ENCODE results near the gene DNAH8. TPM values are rescaled to one million over a fixed set of nuclear protein-coding genes. Genes with fewer than 3 reads are reported as not detected.

Gene DNAH8
- total and polyA plus RNA-seq, 4 donors = 0.01 to 0.37 (median 0.11) TPM

- no peaks in the 10 kb centered on the region for H3K27me3 ChIP-seq (ENCODE audit: control insufficient read depth in 3 of 3, insufficient read depth in 3 of 3, low read length in 2 of 3)
- H3K36me3 ChIP-seq (ENCODE audit: control insufficient read depth in 4 of 4, insufficient read depth in 4 of 4, low read length in 4 of 4) = peaks cover 0 to 6% (median under 1%) of the 10 kb centered on the region in 4 donors
- H3K4me1 ChIP-seq (ENCODE audit: control insufficient read depth in 5 of 5, insufficient read depth in 5 of 5, low read length in 5 of 5) = peaks cover 0 to 4% (median 3%) of the 10 kb centered on the region in 5 donors
- ATAC-seq (ENCODE audit: insufficient read depth, low FRiP score) (no peak), DNase-seq (no peak)
- H3K4me3 ChIP-seq = no peak overlapping the region
- no peak overlapping the region for H3K27ac ChIP-seq (ENCODE audit: low read depth in 1 of 2, low read length in 1 of 2)
- TF ChIP-seq, protein P1, sequence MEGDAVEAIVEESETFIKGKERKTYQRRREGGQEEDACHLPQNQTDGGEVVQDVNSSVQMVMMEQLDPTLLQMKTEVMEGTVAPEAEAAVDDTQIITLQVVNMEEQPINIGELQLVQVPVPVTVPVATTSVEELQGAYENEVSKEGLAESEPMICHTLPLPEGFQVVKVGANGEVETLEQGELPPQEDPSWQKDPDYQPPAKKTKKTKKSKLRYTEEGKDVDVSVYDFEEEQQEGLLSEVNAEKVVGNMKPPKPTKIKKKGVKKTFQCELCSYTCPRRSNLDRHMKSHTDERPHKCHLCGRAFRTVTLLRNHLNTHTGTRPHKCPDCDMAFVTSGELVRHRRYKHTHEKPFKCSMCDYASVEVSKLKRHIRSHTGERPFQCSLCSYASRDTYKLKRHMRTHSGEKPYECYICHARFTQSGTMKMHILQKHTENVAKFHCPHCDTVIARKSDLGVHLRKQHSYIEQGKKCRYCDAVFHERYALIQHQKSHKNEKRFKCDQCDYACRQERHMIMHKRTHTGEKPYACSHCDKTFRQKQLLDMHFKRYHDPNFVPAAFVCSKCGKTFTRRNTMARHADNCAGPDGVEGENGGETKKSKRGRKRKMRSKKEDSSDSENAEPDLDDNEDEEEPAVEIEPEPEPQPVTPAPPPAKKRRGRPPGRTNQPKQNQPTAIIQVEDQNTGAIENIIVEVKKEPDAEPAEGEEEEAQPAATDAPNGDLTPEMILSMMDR (IDR thresholded peaks at IDR 0.05; ENCODE audit: control extremely low read depth, extremely low read depth) = no peak
- H3K9ac ChIP-seq (ENCODE audit: insufficient read depth in 1 of 2, low read length in 2 of 2) = no peak overlapping the region
- H3K9me3 ChIP-seq (ENCODE audit: control insufficient read depth in 4 of 4, insufficient read depth in 3 of 4, low read length in 3 of 4) = peaks cover 0 to 5% (median 0%) of the 10 kb centered on the region in 4 donors
- 70 to 74% methylated on average over 3 of the region's 3 CpGs for WGBS, 2 donors
Measured at GRCh38 chr6:38701551-38701950, 13.6 kb upstream of the DNAH8 start.

GRCh38 chr6:38702558-38703397, 12.3 kb upstream of the DNAH8 start, which contains the start of gene GLO1:
GLO1 (minus strand) TSS chr6:38703145; CDS start chr6:38703054, 91 bp downstream.
- H3K36me3 ChIP-seq (ENCODE audit: control insufficient read depth in 4 of 4, insufficient read depth in 4 of 4, low read length in 4 of 4) = peaks cover 0 to 6% (median under 1%) of the 10 kb centered on the region in 4 donors
- H3K9me3 ChIP-seq (ENCODE audit: control insufficient read depth in 4 of 4, insufficient read depth in 3 of 4, low read length in 3 of 4) = peaks cover 0 to 5% (median 0%) of the 10 kb centered on the region in 4 donors
- ATAC-seq (ENCODE audit: insufficient read depth, low FRiP score) = peak; percentile 100
- peak within 1 kb of the TSS; percentile 69 to 99 for H3K9ac ChIP-seq (ENCODE audit: insufficient read depth in 1 of 2, low read length in 2 of 2)
- H3K4me3 ChIP-seq = peak within 1 kb of the TSS; percentile 91
- H3K27ac ChIP-seq (ENCODE audit: low read depth in 1 of 2, low read length in 1 of 2) = peak within 1 kb of the TSS; percentile 90 to 99
- 0 to 1% methylated on average over 53 of the region's 53 CpGs for WGBS, 2 donors
- TF ChIP-seq, protein P1 (IDR thresholded peaks at IDR 0.05; ENCODE audit: control extremely low read depth, extremely low read depth) = no peak
- DNase-seq = peak; percentile 98 to 100 (median 99)
- H3K27me3 ChIP-seq (ENCODE audit: control insufficient read depth in 3 of 3, insufficient read depth in 3 of 3, low read length in 2 of 3) = no peaks in the 10 kb centered on the region
- H3K4me1 ChIP-seq (ENCODE audit: control insufficient read depth in 5 of 5, insufficient read depth in 5 of 5, low read length in 5 of 5) = peaks cover 0 to 4% (median 3%) of the 10 kb centered on the region in 5 donors

GRCh38 chr6:38703949-38704590, 11.0 kb upstream of the DNAH8 start:
- TF ChIP-seq, protein P1 (IDR thresholded peaks at IDR 0.05; ENCODE audit: control extremely low read depth, extremely low read depth) = no peak
- peaks cover 0 to 6% (median under 1%) of the 10 kb centered on the region in 4 donors for H3K36me3 ChIP-seq (ENCODE audit: control insufficient read depth in 4 of 4, insufficient read depth in 4 of 4, low read length in 4 of 4)
- no peak overlapping the region for H3K27ac ChIP-seq (ENCODE audit: low read depth in 1 of 2, low read length in 1 of 2)
- no peaks in the 10 kb centered on the region for H3K27me3 ChIP-seq (ENCODE audit: control insufficient read depth in 3 of 3, insufficient read depth in 3 of 3, low read length in 2 of 3)
- WGBS, 2 donors = 86 to 87% methylated on average over 5 of the region's 5 CpGs
- peaks cover 0 to 5% (median 0%) of the 10 kb centered on the region in 4 donors for H3K9me3 ChIP-seq (ENCODE audit: control insufficient read depth in 4 of 4, insufficient read depth in 3 of 4, low read length in 3 of 4)
- ATAC-seq (ENCODE audit: insufficient read depth, low FRiP score) (no peak), DNase-seq (peak; percentile 26 to 75 (median 66))
- H3K4me3 ChIP-seq = no peak overlapping the region
- H3K4me1 ChIP-seq (ENCODE audit: control insufficient read depth in 5 of 5, insufficient read depth in 5 of 5, low read length in 5 of 5) = peaks cover 0 to 4% (median 0%) of the 10 kb centered on the region in 5 donors
- H3K9ac ChIP-seq (ENCODE audit: insufficient read depth in 1 of 2, low read length in 2 of 2) = no peak overlapping the region
